Kidney (tissue), 14 donors: ENCODE measurements around the gene ERLEC1. TPM values are rescaled to one million over a fixed set of nuclear protein-coding genes. Genes with fewer than 3 reads are reported as not detected.

Source experiments
- DNase-seq, 5 donors: peaks; one replicate each; pipeline ENCODE4 v3.0.0-alpha.2; 2013 to 2020
- FAIRE-seq: peaks from 2 replicates; lab custom pipeline; 2012; peaks lifted over from hg19 to GRCh38; lab: Jason Lieb, UNC
- H3K27ac ChIP-seq, 2 donors: one replicate each; pipeline ENCODE4 v1.7.0; 2013; ENCODE audit warnings: low read depth in 2 of 2, low read length in 2 of 2, inconsistent platforms in 1 of 2
- H3K27me3 ChIP-seq: one replicate; pipeline ENCODE4 v1.7.1; 2013; ENCODE audit warnings: low read length, inconsistent platforms; ENCODE audit not compliant: control insufficient read depth, insufficient read depth
- H3K36me3 ChIP-seq, 3 donors: one replicate each; pipeline versions ENCODE4 v1.7.0 to v1.7.1; 2013; ENCODE audit warnings: low read length in 3 of 3, control low read depth in 1 of 3, inconsistent platforms in 1 of 3; ENCODE audit not compliant: insufficient read depth in 3 of 3, control insufficient read depth in 2 of 3
- H3K4me1 ChIP-seq, 3 donors: one replicate each; pipeline versions ENCODE4 v1.7.0 to v1.7.1; 2013; ENCODE audit warnings: low read length in 3 of 3, inconsistent platforms in 1 of 3, low read depth in 1 of 3; ENCODE audit not compliant: control insufficient read depth in 2 of 3, insufficient read depth in 2 of 3
- H3K4me3 ChIP-seq, 3 donors: one replicate each; pipeline versions ENCODE4 v1.7.0 to v1.8.1; 2013; ENCODE audit warnings: low read length in 3 of 3, control low read depth in 1 of 3, inconsistent platforms in 1 of 3
- H3K9ac ChIP-seq, 3 donors: one replicate each; pipeline versions ENCODE4 v1.7.0 to v1.7.1; 2013; ENCODE audit warnings: low read length in 3 of 3, control low read depth in 1 of 3, inconsistent platforms in 1 of 3
- H3K9me3 ChIP-seq, 3 donors: one replicate each; pipeline versions ENCODE4 v1.7.0 to v1.7.1; 2013; ENCODE audit warnings: low read length in 3 of 3, control low read depth in 1 of 3, inconsistent platforms in 1 of 3; ENCODE audit not compliant: control insufficient read depth in 2 of 3, insufficient read depth in 1 of 3
- CTCF ChIP-seq: IDR thresholded peaks from 3 replicates; pipeline ENCODE4 v1.5.1; 2012; ENCODE audit warnings: mild to moderate bottlenecking, moderate library complexity, borderline replicate concordance; ENCODE audit not compliant: insufficient read depth; ENCODE audit errors: extremely low read depth
- intact Hi-C: fragments of 100-400 bp; cut with DNase I; formaldehyde crosslinking; loops from one replicate; pipeline ENCODE4 v1.11.1; 2022
- polyA plus RNA-seq: library from polyadenylated mRNA; stranded (reverse); fragments of 350-450 nt; fragmentation: Illumina TruSeq; extraction: RNeasy Lipid Tissue Mini Kit (QIAGEN cat#74804); gene quantifications from one replicate; pipeline ENCODE4 v1.2.3, GENCODE V29; 2014; ENCODE audit warnings: low read depth, low replicate concordance; ENCODE audit not compliant: insufficient read depth
- total RNA-seq: library from RNA; stranded (reverse); fragmentation: NEBNext Ultra II Directional; extraction: Animal tissue kit (Norgen Biotek cat#: 25700); gene quantifications from one replicate; pipeline ENCODE4 v1.2.1, GENCODE V29; 2021
- donor health status: control.
- donor health status: control.
- donor health status: control.
- donor health status: control.
- donor health status: control.
- donor health status: DM: yes; HTN: yes; CAD: no.
- donor health status: Normal renal cell carcinoma (clear cell type).

ERLEC1 gene
- total and polyA plus RNA-seq, 2 donors from 2014 or later: 39.9 to 43.7 TPM

- no peaks in the 10 kb centered on the region for H3K4me1 ChIP-seq
- H3K36me3 ChIP-seq: peaks cover 0 to 8% (median 7%) of the 10 kb centered on the region in 3 donors
- no peak overlapping the region for H3K27ac ChIP-seq
- no peak overlapping the region for H3K9ac ChIP-seq
- intact Hi-C loops: no loop called here
- TF ChIP-seq CTCF: no peak
- H3K4me3 ChIP-seq: no peak overlapping the region
- H3K9me3 ChIP-seq: no peaks in the 10 kb centered on the region
- no peaks in the 10 kb centered on the region for H3K27me3 ChIP-seq
- DNase-seq (no peak), FAIRE-seq (no peak)
Measured at GRCh38 chr2:53863538-53864227, 76.8 kb downstream of the ERLEC1 start.

GRCh38 chr2:53865264-53865663, 78.4 kb downstream of the ERLEC1 start:
- TF ChIP-seq CTCF: no peak
- FAIRE-seq (no peak), DNase-seq (no peak)
- Histone ChIP-seq H3K9ac (no peak overlapping the region), H3K4me3 (no peak overlapping the region), H3K9me3 (no peaks in the 10 kb centered on the region), H3K4me1 (no peaks in the 10 kb centered on the region), H3K27ac (no peak overlapping the region), H3K36me3 (peaks cover 0 to 12% (median 9%) of the 10 kb centered on the region in 3 donors), H3K27me3 (no peaks in the 10 kb centered on the region)
- intact Hi-C loops: no loop called here

GRCh38 chr2:53865962-53866361, 79.1 kb downstream of the ERLEC1 start:
- H3K9me3 ChIP-seq: no peaks in the 10 kb centered on the region
- no peak overlapping the region for H3K9ac ChIP-seq
- peak in 2 of 5 donors; percentile 9 to 14 for DNase-seq
- no peaks in the 10 kb centered on the region for H3K27me3 ChIP-seq
- no peaks in the 10 kb centered on the region for H3K4me1 ChIP-seq
- intact Hi-C loops: no loop called here
- no peak for TF ChIP-seq CTCF
- peaks cover 0 to 12% (median 9%) of the 10 kb centered on the region in 3 donors for H3K36me3 ChIP-seq
- no peak for FAIRE-seq
- no peak overlapping the region for H3K4me3 ChIP-seq
- H3K27ac ChIP-seq: no peak overlapping the region

- no peak for FAIRE-seq
- no peak for DNase-seq
- no peak for TF ChIP-seq CTCF
- H3K36me3 ChIP-seq: peaks cover 0 to 12% (median 9%) of the 10 kb centered on the region in 3 donors
- H3K9ac ChIP-seq: no peak overlapping the region
- H3K27ac ChIP-seq: no peak overlapping the region
- no peaks in the 10 kb centered on the region for H3K4me1 ChIP-seq
- intact Hi-C loops: no loop called here
- H3K9me3 ChIP-seq: no peaks in the 10 kb centered on the region
- H3K27me3 ChIP-seq: no peaks in the 10 kb centered on the region
- H3K4me3 ChIP-seq: no peak overlapping the region
Measured at GRCh38 chr2:53867169-53867568, 80.3 kb downstream of the ERLEC1 start.
